Measurements from ENCODE around the gene BOLA3.

Gene BOLA3

GRCh38 chr2:74107071-74107470, 40.6 kb downstream of the BOLA3 start:
- Histone ChIP-seq H4K20me1 (ENCODE audit: insufficient read depth, low read length) (peaks cover 13% of the 10 kb centered on the region; the same call in 1 of the 2 replicates), H3K9me3 (ENCODE audit: insufficient read depth, low read length) (no peaks in the 10 kb centered on the region), H3K79me2 (ENCODE audit: low read length) (0 out of 2 replicates have a peak, but pooled peaks cover 5% of the 10 kb centered on the region), H3K36me3 (replicated peaks; ENCODE audit: low read depth, low read length) (peaks cover 36% of the 10 kb centered on the region), H3K9ac (ENCODE audit: low read length) (no peak overlapping the region), H3K4me1 (ENCODE audit: low read length) (0 out of 2 replicates have a peak, but pooled peaks cover 4% of the 10 kb centered on the region), H2AFZ (ENCODE audit: low read depth, low read length) (no peak overlapping the region), H3K27ac (ENCODE audit: low read length) (no peak overlapping the region), H3K4me3 (ENCODE audit: low read length) (no peak overlapping the region), H3K27me3 (ENCODE audit: low read depth, low read length) (no peaks in the 10 kb centered on the region), H3K4me2 (ENCODE audit: low read length) (no peak overlapping the region)
- TF ChIP-seq EZH2phosphoT487 (IDR thresholded peaks at IDR 0.05; ENCODE audit: low read depth) (no peak), CTCF (IDR thresholded peaks at IDR 0.05; ENCODE audit: low read depth, low read length) (no peak)

- no peak for TF ChIP-seq CTCF (IDR thresholded peaks at IDR 0.05; ENCODE audit: low read depth, low read length)
- TF ChIP-seq EZH2phosphoT487 (IDR thresholded peaks at IDR 0.05; ENCODE audit: low read depth), result no peak
- Histone ChIP-seq H4K20me1 (ENCODE audit: insufficient read depth, low read length) (peaks cover 13% of the 10 kb centered on the region; the same call in 1 of the 2 replicates), H2AFZ (ENCODE audit: low read depth, low read length) (no peak overlapping the region), H3K4me3 (ENCODE audit: low read length) (no peak overlapping the region), H3K27ac (ENCODE audit: low read length) (no peak overlapping the region), H3K79me2 (ENCODE audit: low read length) (0 out of 2 replicates have a peak, but pooled peaks cover 5% of the 10 kb centered on the region), H3K27me3 (ENCODE audit: low read depth, low read length) (no peaks in the 10 kb centered on the region), H3K9me3 (ENCODE audit: insufficient read depth, low read length) (no peaks in the 10 kb centered on the region), H3K9ac (ENCODE audit: low read length) (no peak overlapping the region), H3K4me1 (ENCODE audit: low read length) (0 out of 2 replicates have a peak, but pooled peaks cover 4% of the 10 kb centered on the region), H3K4me2 (ENCODE audit: low read length) (no peak overlapping the region), H3K36me3 (replicated peaks; ENCODE audit: low read depth, low read length) (peaks cover 49% of the 10 kb centered on the region)
These were observed 42.3 kb downstream of the BOLA3 start for GRCh38 chr2:74105413-74105812.

GRCh38 chr2:74104839-74105238, 42.9 kb downstream of the BOLA3 start:
- no peaks in the 10 kb centered on the region for H3K9me3 ChIP-seq (ENCODE audit: insufficient read depth, low read length)
- TF ChIP-seq CTCF (IDR thresholded peaks at IDR 0.05; ENCODE audit: low read depth, low read length) (peak; percentile 29; the same call in 1 of the 2 replicates), EZH2phosphoT487 (IDR thresholded peaks at IDR 0.05; ENCODE audit: low read depth) (no peak)
- H2AFZ ChIP-seq (ENCODE audit: low read depth, low read length), result no peak overlapping the region
- H3K27me3 ChIP-seq (ENCODE audit: low read depth, low read length), result no peaks in the 10 kb centered on the region
- H3K27ac ChIP-seq (ENCODE audit: low read length), result no peak overlapping the region
- H3K79me2 ChIP-seq (ENCODE audit: low read length), result 0 out of 2 replicates have a peak, but pooled peaks cover 5% of the 10 kb centered on the region
- H3K36me3 ChIP-seq (replicated peaks; ENCODE audit: low read depth, low read length), result peaks cover 55% of the 10 kb centered on the region
- H3K4me2 ChIP-seq (ENCODE audit: low read length), result no peak overlapping the region
- H4K20me1 ChIP-seq (ENCODE audit: insufficient read depth, low read length), result peaks cover 13% of the 10 kb centered on the region; the same call in 1 of the 2 replicates
- no peak overlapping the region for H3K4me3 ChIP-seq (ENCODE audit: low read length)
- H3K9ac ChIP-seq (ENCODE audit: low read length), result no peak overlapping the region
- 0 out of 2 replicates have a peak, but pooled peaks cover 4% of the 10 kb centered on the region for H3K4me1 ChIP-seq (ENCODE audit: low read length)

- Histone ChIP-seq H4K20me1 (ENCODE audit: insufficient read depth, low read length) (peaks cover 13% of the 10 kb centered on the region; the same call in 1 of the 2 replicates), H3K9me3 (ENCODE audit: insufficient read depth, low read length) (no peaks in the 10 kb centered on the region), H3K4me1 (ENCODE audit: low read length) (0 out of 2 replicates have a peak, but pooled peaks cover 4% of the 10 kb centered on the region), H3K27me3 (ENCODE audit: low read depth, low read length) (no peaks in the 10 kb centered on the region), H2AFZ (ENCODE audit: low read depth, low read length) (no peak overlapping the region), H3K9ac (ENCODE audit: low read length) (no peak overlapping the region), H3K4me2 (ENCODE audit: low read length) (no peak overlapping the region), H3K27ac (ENCODE audit: low read length) (no peak overlapping the region), H3K4me3 (ENCODE audit: low read length) (no peak overlapping the region), H3K36me3 (replicated peaks; ENCODE audit: low read depth, low read length) (peaks cover 61% of the 10 kb centered on the region), H3K79me2 (ENCODE audit: low read length) (0 out of 2 replicates have a peak, but pooled peaks cover 5% of the 10 kb centered on the region)
- TF ChIP-seq CTCF (IDR thresholded peaks at IDR 0.05; ENCODE audit: low read depth, low read length), result no peak
- no peak for TF ChIP-seq EZH2phosphoT487 (IDR thresholded peaks at IDR 0.05; ENCODE audit: low read depth)
These were observed 43.9 kb downstream of the BOLA3 start for GRCh38 chr2:74103763-74104162.

Data from OCI-LY3 (cell line).